GM12878 (cell line): Measurements from ENCODE around the gene DRAXIN. TPM values are rescaled to one million over a fixed set of nuclear protein-coding genes. Genes with fewer than 3 reads are reported as not detected.

Experiments
- BMI1 ChIP-seq: fragments of 450-650 bp; IDR thresholded peaks from 2 replicates; pipeline ENCODE4 v1.6.1; 2016; ENCODE audit warnings: mild to moderate bottlenecking, moderate library complexity, borderline replicate concordance
- E2F8 ChIP-seq: fragments of 450-650 bp; IDR thresholded peaks from 2 replicates; pipeline ENCODE4 v1.6.1; 2018; ENCODE audit warnings: mild to moderate bottlenecking, low read depth, moderate library complexity; ENCODE audit not compliant: partially characterized antibody
- HCFC1 ChIP-seq: fragments of 150-350 bp; IDR thresholded peaks from 2 replicates; pipeline ENCODE4 v1.6.1; 2014; ENCODE audit warnings: low read length
- IKZF2 ChIP-seq, 2 experiments: fragments of 450-650 bp; IDR thresholded peaks; 2 replicates each; pipeline ENCODE4 v1.6.1; 2017; ENCODE audit warnings: mild to moderate bottlenecking in 2 of 2, moderate library complexity in 2 of 2
- JUND ChIP-seq: IDR thresholded peaks from 2 replicates; pipeline ENCODE4 v1.6.1; 2012; ENCODE audit warnings: low read depth, mild to moderate bottlenecking, low read length, improper control_type of control experiment, moderate library complexity
- NFXL1 ChIP-seq: fragments of 450-650 bp; IDR thresholded peaks from 2 replicates; pipeline ENCODE4 v1.6.1; 2017; ENCODE audit warnings: antibody characterized with exemption, mild to moderate bottlenecking, borderline replicate concordance
- POU2F2 ChIP-seq: IDR thresholded peaks from 3 replicates; pipeline ENCODE4 v1.6.1; 2011; ENCODE audit warnings: low read depth, mild to moderate bottlenecking, low read length, borderline replicate concordance
- SP1 ChIP-seq: IDR thresholded peaks from one replicate; pipeline ENCODE4 v1.6.1; 2011; ENCODE audit warnings: low read depth, low read length
- SPI1 ChIP-seq: IDR thresholded peaks from 2 replicates; pipeline ENCODE4 v1.6.1; 2011; ENCODE audit warnings: low read depth, mild to moderate bottlenecking, low read length, moderate library complexity, borderline replicate concordance; ENCODE audit not compliant: insufficient read depth
- ZBED1 ChIP-seq: IDR thresholded peaks from 2 replicates; pipeline ENCODE4 v1.6.1; 2016; ENCODE audit warnings: borderline replicate concordance
- polyA plus RNA-seq, 11 experiments: library from polyadenylated mRNA; depleted of rRNA in 4 of 11; unstranded in 6 of 11; stranded (reverse) in 5 of 11; fragments of >200 nt; fragmentation: Nextera tagmentation in 4 of 11; fragmentation: Illumina TruSeq in 1 of 11; extraction: Ambion mirVana in 4 of 11; extraction: Trizol in 1 of 11; gene quantifications; 1 replicate in 1 of 11; 2 replicates in 10 of 11; pipeline versions ENCODE4 v1.2.1 to v1.2.3, GENCODE V29; 2011 to 2016; ENCODE audit warnings: inconsistent platforms in 2 of 11, missing spikeins in 2 of 11, low read depth in 1 of 11
- total RNA-seq, 4 experiments: library from RNA; depleted of rRNA in 3 of 4; stranded (reverse); fragments of >200 nt in 3 of 4; fragmentation: Illumina TruSeq in 1 of 4; extraction: Trizol in 1 of 4; gene quantifications; 2 replicates each; pipeline versions ENCODE4 v1.2.1 to v1.2.3, GENCODE V29; 2013 to 2021
- TF ChIP-seq, protein P1 (sequence below): fragments of 450-650 bp; IDR thresholded peaks from 2 replicates; pipeline ENCODE4 v1.6.1; 2017; ENCODE audit warnings: low read depth, mild to moderate bottlenecking, moderate library complexity

DRAXIN gene
- total and polyA plus RNA-seq, 10 of the 15 experiments (the other 5 are each of a cell fraction or from before 2014, with no cell fraction given), result 0.01 to 0.05 (median 0.03) TPM; not detected in 3

GRCh38 chr1:11736746-11737639, 45.5 kb downstream of the DRAXIN start (continued):
- TF ChIP-seq, protein P1, sequence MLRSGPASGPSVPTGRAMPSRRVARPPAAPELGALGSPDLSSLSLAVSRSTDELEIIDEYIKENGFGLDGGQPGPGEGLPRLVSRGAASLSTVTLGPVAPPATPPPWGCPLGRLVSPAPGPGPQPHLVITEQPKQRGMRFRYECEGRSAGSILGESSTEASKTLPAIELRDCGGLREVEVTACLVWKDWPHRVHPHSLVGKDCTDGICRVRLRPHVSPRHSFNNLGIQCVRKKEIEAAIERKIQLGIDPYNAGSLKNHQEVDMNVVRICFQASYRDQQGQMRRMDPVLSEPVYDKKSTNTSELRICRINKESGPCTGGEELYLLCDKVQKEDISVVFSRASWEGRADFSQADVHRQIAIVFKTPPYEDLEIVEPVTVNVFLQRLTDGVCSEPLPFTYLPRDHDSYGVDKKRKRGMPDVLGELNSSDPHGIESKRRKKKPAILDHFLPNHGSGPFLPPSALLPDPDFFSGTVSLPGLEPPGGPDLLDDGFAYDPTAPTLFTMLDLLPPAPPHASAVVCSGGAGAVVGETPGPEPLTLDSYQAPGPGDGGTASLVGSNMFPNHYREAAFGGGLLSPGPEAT, result no peak
- TF ChIP-seq IKZF2 (IDR thresholded peaks at IDR 0.05), result no peak
- TF ChIP-seq HCFC1, result no peak
- TF ChIP-seq POU2F2, result peak; percentile 14; the same call in 1 of the 3 replicates
- TF ChIP-seq NFXL1, result no peak
- no peak for TF ChIP-seq BMI1
- no peak for TF ChIP-seq JUND
- no peak for TF ChIP-seq SPI1
- no peak for TF ChIP-seq E2F8
- no peak for TF ChIP-seq SP1
- TF ChIP-seq ZBED1, result no peak
